Measurements from ENCODE around the gene NARS2. TPM values are rescaled to one million over a fixed set of nuclear protein-coding genes. Genes with fewer than 3 reads are reported as not detected.
A peak's percentile ranks its signal among the peaks of the same experiment; 100 is the strongest.

The NARS2 gene
- total RNA-seq, 6 donors from 2014 or later, result 7.7 to 45.1 (median 15.5) TPM

DNA sequence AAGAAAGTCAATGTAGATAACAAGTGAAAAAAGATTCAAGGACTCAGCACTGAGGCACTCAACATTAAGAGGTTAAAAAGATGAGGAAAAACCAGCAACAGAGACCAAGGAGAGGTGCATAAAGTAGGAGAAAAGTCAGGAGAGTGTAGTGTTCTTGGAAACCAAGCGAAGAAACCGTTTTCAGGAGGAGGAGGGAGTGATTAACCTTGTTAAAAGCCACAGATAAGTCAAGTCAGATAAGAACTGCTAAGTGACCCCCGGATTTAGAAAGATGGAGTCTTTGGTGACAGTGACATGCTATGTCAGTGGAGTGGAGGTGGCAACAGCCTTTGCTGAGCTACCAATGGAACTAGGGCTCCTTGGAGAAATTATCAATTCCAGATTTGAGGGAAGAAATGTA, 13.9 kb upstream of the NARS2 start:
- Histone ChIP-seq H3K36me3 (no peaks in the 10 kb centered on the region), H3K27me3 (no peaks in the 10 kb centered on the region), H3K27ac (no peak overlapping the region), H3K9me3 (peaks cover 6 to 18% (median 12%) of the 10 kb centered on the region in 4 donors), H3K4me3 (no peak overlapping the region), H3K4me1 (no peaks in the 10 kb centered on the region)
- WGBS, 2 donors, result 40 to 48% methylated on average over 3 of the region's 3 CpGs
- ATAC-seq (ENCODE audit: low FRiP score in 2 of 2) (no peak), DNase-seq (no peak)
- TF ChIP-seq, protein P1, sequence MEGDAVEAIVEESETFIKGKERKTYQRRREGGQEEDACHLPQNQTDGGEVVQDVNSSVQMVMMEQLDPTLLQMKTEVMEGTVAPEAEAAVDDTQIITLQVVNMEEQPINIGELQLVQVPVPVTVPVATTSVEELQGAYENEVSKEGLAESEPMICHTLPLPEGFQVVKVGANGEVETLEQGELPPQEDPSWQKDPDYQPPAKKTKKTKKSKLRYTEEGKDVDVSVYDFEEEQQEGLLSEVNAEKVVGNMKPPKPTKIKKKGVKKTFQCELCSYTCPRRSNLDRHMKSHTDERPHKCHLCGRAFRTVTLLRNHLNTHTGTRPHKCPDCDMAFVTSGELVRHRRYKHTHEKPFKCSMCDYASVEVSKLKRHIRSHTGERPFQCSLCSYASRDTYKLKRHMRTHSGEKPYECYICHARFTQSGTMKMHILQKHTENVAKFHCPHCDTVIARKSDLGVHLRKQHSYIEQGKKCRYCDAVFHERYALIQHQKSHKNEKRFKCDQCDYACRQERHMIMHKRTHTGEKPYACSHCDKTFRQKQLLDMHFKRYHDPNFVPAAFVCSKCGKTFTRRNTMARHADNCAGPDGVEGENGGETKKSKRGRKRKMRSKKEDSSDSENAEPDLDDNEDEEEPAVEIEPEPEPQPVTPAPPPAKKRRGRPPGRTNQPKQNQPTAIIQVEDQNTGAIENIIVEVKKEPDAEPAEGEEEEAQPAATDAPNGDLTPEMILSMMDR (IDR thresholded peaks at IDR 0.05), result no peak
- TF ChIP-seq POLR2A (IDR thresholded peaks at IDR 0.05), result no peak
- no peak for TF ChIP-seq EP300 (IDR thresholded peaks at IDR 0.05)

DNA sequence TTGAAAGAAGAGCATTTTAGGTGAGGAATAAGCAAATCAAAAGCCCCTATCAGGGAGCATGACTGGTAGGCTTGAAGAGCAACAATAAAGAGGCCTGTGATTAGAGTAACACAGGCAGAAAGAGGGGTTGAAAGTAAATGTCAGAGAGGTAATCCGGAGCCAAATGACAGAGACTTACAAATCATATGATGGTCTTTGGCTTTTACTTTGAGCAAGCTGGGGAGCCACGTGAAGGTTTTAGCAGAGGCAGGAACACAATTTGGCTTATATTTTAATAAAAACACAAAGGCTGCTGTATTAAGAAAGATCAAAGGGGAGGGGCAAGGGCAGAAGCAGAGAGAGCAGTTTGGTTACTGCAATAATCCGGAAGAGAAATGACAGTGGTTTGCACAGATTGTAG, 12.8 kb upstream of the NARS2 start:
- ATAC-seq (ENCODE audit: low FRiP score in 2 of 2), result no peak
- Histone ChIP-seq H3K36me3 (no peaks in the 10 kb centered on the region), H3K4me1 (no peaks in the 10 kb centered on the region), H3K9me3 (peaks cover 9 to 27% (median 19%) of the 10 kb centered on the region in 4 donors), H3K4me3 (no peak overlapping the region), H3K27me3 (no peaks in the 10 kb centered on the region), H3K27ac (no peak overlapping the region)
- no peak for DNase-seq
- TF ChIP-seq, protein P1 (IDR thresholded peaks at IDR 0.05), result no peak
- no peak for TF ChIP-seq EP300 (IDR thresholded peaks at IDR 0.05)
- no peak for TF ChIP-seq POLR2AphosphoS5 (IDR thresholded peaks at IDR 0.05)
- TF ChIP-seq POLR2A (IDR thresholded peaks at IDR 0.05), result no peak
- 85 to 90% methylated on average over 3 of the region's 3 CpGs for WGBS, 2 donors

DNA sequence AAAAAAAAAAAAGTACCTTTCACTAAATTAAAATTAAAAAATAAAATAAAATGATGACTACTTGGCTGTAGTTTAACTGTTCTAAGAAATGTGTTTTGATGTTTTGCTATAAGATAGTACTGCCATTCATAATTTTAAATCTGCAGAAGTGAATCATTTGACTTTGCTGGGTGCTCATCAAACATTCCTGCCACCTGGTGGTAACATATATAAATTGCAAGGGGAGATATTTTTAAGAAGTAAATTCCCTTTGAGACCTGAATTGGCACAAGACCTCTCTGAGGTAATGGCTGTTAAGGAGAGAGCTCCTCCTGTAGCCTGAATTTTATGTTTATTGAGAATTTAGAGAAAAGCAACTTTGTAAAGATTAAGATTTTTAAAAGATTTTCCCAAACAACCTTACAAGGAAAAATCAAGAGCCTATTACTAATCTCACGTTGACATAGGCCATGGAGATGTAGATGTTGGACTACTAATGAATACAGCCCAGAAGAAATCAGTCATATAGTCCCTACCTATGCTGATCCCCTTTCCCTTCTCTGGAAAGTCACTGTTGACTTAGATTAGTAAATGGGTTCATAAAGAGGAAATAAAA, 11.9 kb upstream of the NARS2 start:
- Histone ChIP-seq H3K27me3 (no peaks in the 10 kb centered on the region), H3K9me3 (peaks cover 9 to 28% (median 19%) of the 10 kb centered on the region in 4 donors), H3K4me3 (no peak overlapping the region), H3K36me3 (no peaks in the 10 kb centered on the region), H3K27ac (no peak overlapping the region), H3K4me1 (no peaks in the 10 kb centered on the region)
- no peak for DNase-seq
- ATAC-seq (ENCODE audit: low FRiP score in 2 of 2), result no peak
- TF ChIP-seq POLR2AphosphoS5 (IDR thresholded peaks at IDR 0.05) (no peak), POLR2A (IDR thresholded peaks at IDR 0.05) (no peak), EP300 (IDR thresholded peaks at IDR 0.05) (no peak)
- TF ChIP-seq, protein P1 (IDR thresholded peaks at IDR 0.05), result peak in 5 of 6 experiments; percentile 14 to 35 (median 29)
- WGBS, 2 donors, result 96 to 97% methylated on average over 1 of the region's 1 CpG

DNA sequence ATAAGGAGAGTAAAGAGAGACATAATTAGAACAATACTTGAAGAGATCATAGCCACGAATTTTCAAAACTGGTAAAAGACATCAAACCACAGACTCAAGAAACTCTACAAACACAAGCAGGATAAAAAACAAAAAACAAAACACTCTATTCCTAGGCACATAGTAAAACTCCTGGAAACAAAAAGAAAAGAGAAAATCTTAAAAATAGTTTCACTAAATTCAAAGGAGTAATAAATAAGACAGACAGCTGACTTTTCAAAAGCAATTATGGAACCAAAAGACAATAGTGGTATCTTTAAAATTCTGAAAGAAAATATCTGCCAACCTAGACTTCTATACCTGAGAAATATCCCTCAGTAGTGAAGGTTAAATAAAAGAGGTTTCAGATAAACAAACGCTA, 9.2 kb upstream of the NARS2 start:
- DNase-seq (no peak), ATAC-seq (ENCODE audit: low FRiP score in 2 of 2) (no peak)
- TF ChIP-seq, protein P1 (IDR thresholded peaks at IDR 0.05), result no peak
- TF ChIP-seq POLR2A (IDR thresholded peaks at IDR 0.05) (no peak), EP300 (IDR thresholded peaks at IDR 0.05) (no peak), POLR2AphosphoS5 (IDR thresholded peaks at IDR 0.05) (no peak)
- 84 to 89% methylated on average over 2 of the region's 2 CpGs for WGBS, 2 donors
- Histone ChIP-seq H3K27me3 (no peaks in the 10 kb centered on the region), H3K27ac (no peak overlapping the region), H3K9me3 (peaks cover 9 to 28% (median 19%) of the 10 kb centered on the region in 4 donors), H3K4me3 (no peak overlapping the region), H3K36me3 (no peaks in the 10 kb centered on the region), H3K4me1 (no peaks in the 10 kb centered on the region)

DNA sequence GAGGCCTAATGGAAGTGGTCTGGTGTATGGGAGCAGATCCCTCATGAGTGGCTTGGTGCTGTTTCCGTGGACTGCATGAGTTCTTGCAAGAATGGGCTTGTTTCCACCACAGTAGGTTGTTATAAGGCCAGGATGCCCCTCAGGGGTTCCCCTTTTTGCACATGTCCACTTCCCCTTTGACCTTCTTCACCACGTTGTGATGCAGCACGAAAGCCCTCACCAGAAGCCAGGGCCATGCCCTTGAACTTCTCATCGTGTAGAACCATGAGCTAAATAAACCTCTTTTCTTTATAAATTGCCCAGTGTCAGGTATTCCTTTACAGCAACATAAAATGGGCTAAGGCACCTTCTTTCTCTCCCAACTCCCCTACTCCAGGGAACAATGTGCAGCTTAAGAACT, 2.8 kb upstream of the NARS2 start:
- ATAC-seq (ENCODE audit: low FRiP score in 2 of 2) (no peak), DNase-seq (no peak)
- H3K4me1 ChIP-seq, result peaks cover 5 to 24% (median 16%) of the 10 kb centered on the region in 4 donors
- TF ChIP-seq POLR2A (IDR thresholded peaks at IDR 0.05), result no peak
- TF ChIP-seq, protein P1 (IDR thresholded peaks at IDR 0.05), result no peak
- no peak for TF ChIP-seq EP300 (IDR thresholded peaks at IDR 0.05)
- TF ChIP-seq POLR2AphosphoS5 (IDR thresholded peaks at IDR 0.05), result no peak
- H3K4me3 ChIP-seq, result no peak overlapping the region
- H3K27me3 ChIP-seq, result no peaks in the 10 kb centered on the region
- H3K36me3 ChIP-seq, result no peaks in the 10 kb centered on the region
- peaks cover 0 to 2% (median 0%) of the 10 kb centered on the region in 4 donors for H3K9me3 ChIP-seq
- WGBS, 2 donors, result 74 to 85% methylated on average over 4 of the region's 4 CpGs
- H3K27ac ChIP-seq, result no peak overlapping the region
